Left lung (tissue), 10 donors: Measurements from ENCODE around the gene MAST2. TPM values are rescaled to one million over a fixed set of nuclear protein-coding genes. Genes with fewer than 3 reads are reported as not detected.
"Not testable (repeated sequence)": the region's sequence is repeated elsewhere in the genome, so short reads cannot be mapped to it uniquely, and the experiment has no call there.

Experiments
- ATAC-seq: fragments of 200-7000 bp; cut with Tn5 transposase; one replicate; pipeline ENCODE4 v1.9.1; 2020; ENCODE audit warnings: moderate library complexity
- DNase-seq, 4 donors: peaks; one replicate each; pipeline ENCODE4 v3.0.0-alpha.2; 2013 to 2020
- H3K27ac ChIP-seq, 2 donors: fragments of 200-600 bp; sonication (generic) in 1 of 2; one replicate each; pipeline versions ENCODE4 v1.5.0 to v1.8.0; 2020 to 2021
- H3K27me3 ChIP-seq, 2 donors: fragments of 200-600 bp; sonication (generic) in 1 of 2; one replicate each; pipeline versions ENCODE4 v1.5.0 to v1.8.0; 2020 to 2021
- H3K36me3 ChIP-seq, 2 donors: fragments of 200-600 bp; sonication (generic) in 1 of 2; one replicate each; pipeline versions ENCODE4 v1.5.0 to v1.8.0; 2020 to 2021
- H3K4me1 ChIP-seq, 2 donors: fragments of 200-600 bp; one replicate each; pipeline ENCODE4 v1.8.0; 2021
- H3K4me3 ChIP-seq, 2 donors: fragments of 200-600 bp; sonication (generic) in 1 of 2; one replicate each; pipeline versions ENCODE4 v1.5.0 to v1.8.0; 2020 to 2021; ENCODE audit warnings: mild to moderate bottlenecking in 1 of 2
- H3K9me3 ChIP-seq, 2 donors: fragments of 200-600 bp; sonication (generic) in 1 of 2; one replicate each; pipeline versions ENCODE4 v1.5.0 to v1.8.0; 2020 to 2021
- intact Hi-C, 2 donors: fragments of 100-400 bp; cut with DNase I; formaldehyde crosslinking; loops; one replicate each; pipeline versions ENCODE4 v1.11.2 to v1.14.2; 2022
- polyA plus RNA-seq, 6 donors: library from polyadenylated mRNA; unstranded; fragments of 120-200 nt; gene quantifications; one replicate each; pipeline ENCODE4 v1.2.1, GENCODE V29; 2013; ENCODE audit not compliant: insufficient read length in 6 of 6
- total RNA-seq, 2 donors: library from RNA; stranded (reverse); fragmentation: NEBNext Ultra II Directional; extraction: Animal tissue kit (Norgen Biotek cat#: 25700); gene quantifications; one replicate each; pipeline ENCODE4 v1.2.1, GENCODE V29; 2021
- TF ChIP-seq, protein P1 (sequence below), 2 donors: fragments of 200-600 bp; sonication (generic) in 1 of 2; IDR thresholded peaks; one replicate each; pipeline versions ENCODE4 v1.5.0 to v1.8.0; 2021; ENCODE audit warnings: antibody characterized with exemption in 2 of 2
- donor health status: DM: no; HTN: yes; CAD: no.
- donor health status: DM: no; HTN: no; CAD: no.

The MAST2 gene
- total and polyA plus RNA-seq, 8 donors: 27.3 to 74.4 (median 64.9) TPM

DNA sequence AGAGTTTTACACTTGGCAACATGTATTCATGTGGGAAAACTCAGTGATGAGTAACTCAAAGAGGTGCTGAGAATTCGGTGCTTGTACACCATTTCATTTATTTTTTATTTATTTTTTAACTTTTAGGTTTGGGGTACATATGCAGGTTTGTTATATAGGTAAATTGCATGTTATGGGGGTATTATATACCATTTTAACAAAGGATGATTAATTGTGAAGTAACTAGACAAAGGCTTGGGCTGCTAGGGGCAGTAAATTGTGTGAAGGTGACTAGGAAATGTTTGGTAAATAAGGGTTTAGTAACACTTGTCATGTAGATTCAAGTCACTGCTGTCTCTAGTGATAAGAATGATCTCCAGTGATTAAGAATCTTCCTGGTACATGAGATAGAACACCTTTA, 139.0 kb downstream of the MAST2 start:
- Histone ChIP-seq H3K27me3 (no peaks in the 10 kb centered on the region), H3K4me1 (no peaks in the 10 kb centered on the region), H3K36me3 (no peaks in the 10 kb centered on the region), H3K9me3 (peaks cover 0 to 6% of the 10 kb centered on the region in 2 donors), H3K27ac (no peak overlapping the region), H3K4me3 (no peak overlapping the region)
- ATAC-seq (no peak), DNase-seq (no peak)
- TF ChIP-seq, protein P1, sequence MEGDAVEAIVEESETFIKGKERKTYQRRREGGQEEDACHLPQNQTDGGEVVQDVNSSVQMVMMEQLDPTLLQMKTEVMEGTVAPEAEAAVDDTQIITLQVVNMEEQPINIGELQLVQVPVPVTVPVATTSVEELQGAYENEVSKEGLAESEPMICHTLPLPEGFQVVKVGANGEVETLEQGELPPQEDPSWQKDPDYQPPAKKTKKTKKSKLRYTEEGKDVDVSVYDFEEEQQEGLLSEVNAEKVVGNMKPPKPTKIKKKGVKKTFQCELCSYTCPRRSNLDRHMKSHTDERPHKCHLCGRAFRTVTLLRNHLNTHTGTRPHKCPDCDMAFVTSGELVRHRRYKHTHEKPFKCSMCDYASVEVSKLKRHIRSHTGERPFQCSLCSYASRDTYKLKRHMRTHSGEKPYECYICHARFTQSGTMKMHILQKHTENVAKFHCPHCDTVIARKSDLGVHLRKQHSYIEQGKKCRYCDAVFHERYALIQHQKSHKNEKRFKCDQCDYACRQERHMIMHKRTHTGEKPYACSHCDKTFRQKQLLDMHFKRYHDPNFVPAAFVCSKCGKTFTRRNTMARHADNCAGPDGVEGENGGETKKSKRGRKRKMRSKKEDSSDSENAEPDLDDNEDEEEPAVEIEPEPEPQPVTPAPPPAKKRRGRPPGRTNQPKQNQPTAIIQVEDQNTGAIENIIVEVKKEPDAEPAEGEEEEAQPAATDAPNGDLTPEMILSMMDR (IDR thresholded peaks at IDR 0.05): no peak
- intact Hi-C loops: no loop called here

DNA sequence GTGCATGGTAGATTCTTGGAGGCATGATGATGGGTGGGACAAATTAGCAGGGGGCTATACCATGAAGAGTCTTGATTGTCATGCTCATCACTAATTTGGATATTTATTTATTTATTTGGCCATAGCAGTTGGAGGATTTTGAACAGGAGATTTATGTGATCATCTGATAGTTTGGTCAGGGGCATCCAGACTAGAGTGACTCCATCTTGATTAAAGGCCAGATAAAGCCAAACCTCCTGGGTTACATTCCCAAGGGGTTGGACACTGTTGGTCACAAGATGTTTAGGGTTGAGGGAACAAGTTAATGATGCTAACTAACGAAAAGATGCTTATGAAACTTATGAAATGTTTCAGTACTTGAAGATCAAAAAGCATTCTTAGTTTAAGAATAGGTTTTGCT, 139.8 kb downstream of the MAST2 start:
- Histone ChIP-seq H3K4me3 (no peak overlapping the region), H3K27ac (no peak overlapping the region), H3K36me3 (no peaks in the 10 kb centered on the region), H3K9me3 (peaks cover 0 to 6% of the 10 kb centered on the region in 2 donors), H3K4me1 (no peaks in the 10 kb centered on the region), H3K27me3 (no peaks in the 10 kb centered on the region)
- no peak for ATAC-seq
- TF ChIP-seq, protein P1 (IDR thresholded peaks at IDR 0.05): no peak
- intact Hi-C loops: no loop called here
- no peak for DNase-seq

DNA sequence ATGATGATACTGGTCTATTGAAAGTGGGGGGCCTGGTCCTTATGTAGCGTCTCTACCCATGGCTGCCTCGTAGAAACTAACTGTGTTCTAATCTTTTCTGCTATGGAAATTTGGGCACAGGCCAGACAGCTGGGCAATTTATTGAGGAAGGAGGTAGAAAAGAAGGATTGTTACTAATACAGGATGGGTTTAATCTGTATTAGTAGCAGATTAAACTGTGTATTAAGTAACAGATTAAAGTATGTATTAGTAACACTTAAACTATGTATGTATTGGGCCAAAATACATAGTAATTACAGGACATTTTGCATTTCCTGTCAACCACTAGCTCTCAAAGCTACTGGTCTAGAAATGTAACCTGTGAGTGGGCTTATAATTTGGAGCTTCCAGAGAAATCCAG, 142.0 kb downstream of the MAST2 start:
- Histone ChIP-seq H3K27ac (no peak overlapping the region), H3K9me3 (peaks cover 0 to 6% of the 10 kb centered on the region in 2 donors), H3K4me1 (no peaks in the 10 kb centered on the region), H3K36me3 (no peaks in the 10 kb centered on the region), H3K4me3 (no peak overlapping the region), H3K27me3 (no peaks in the 10 kb centered on the region)
- TF ChIP-seq, protein P1 (IDR thresholded peaks at IDR 0.05): no peak
- no peak for DNase-seq
- ATAC-seq: no peak
- intact Hi-C loops: no loop called here

DNA sequence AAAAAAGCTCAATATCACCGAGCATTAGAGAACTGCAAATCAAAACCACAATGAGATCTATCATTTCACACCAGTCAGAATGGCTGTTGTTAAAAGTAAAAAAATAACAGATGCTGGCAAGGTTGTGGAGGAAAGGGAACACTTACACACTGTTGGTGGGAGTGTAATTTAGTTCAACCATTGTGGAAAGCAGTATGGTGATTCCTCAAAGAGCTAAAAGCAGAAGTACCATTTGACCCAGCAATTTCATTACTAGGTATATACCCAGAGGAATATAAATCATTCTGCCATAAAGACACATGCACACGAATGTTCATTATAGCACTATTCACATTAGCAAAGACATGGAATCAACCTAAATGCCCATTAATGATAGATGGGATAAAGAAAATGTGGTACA, 146.1 kb downstream of the MAST2 start:
- DNase-seq, H3K27ac ChIP-seq, H3K4me3 ChIP-seq, H3K27me3 ChIP-seq, H3K36me3 ChIP-seq, ATAC-seq, intact Hi-C loops, H3K9me3 ChIP-seq: not testable (repeated sequence)
- peaks cover 8 to 10% of the 10 kb centered on the region in 2 donors for H3K4me1 ChIP-seq

DNA sequence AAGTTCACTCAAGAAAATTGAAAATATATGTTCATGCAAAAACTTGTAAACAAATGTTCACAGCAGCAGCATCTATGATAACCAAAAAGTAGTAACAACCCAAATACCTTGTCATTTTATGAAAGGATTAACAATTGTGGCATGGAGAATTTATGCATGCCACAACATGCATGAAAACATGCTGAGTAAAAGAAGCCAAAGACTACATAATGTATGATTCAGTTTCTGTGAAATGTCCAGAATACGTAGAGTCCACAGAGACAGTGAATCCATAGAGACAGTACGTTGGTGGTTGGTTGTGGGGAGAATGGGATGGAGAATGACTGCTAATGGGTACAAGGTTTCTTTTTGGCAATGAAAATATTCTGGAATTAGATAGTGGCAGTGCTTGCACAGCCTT, 148.7 kb downstream of the MAST2 start:
- Histone ChIP-seq H3K4me3 (no peak overlapping the region), H3K27ac (no peak overlapping the region), H3K4me1 (peaks cover 10 to 15% of the 10 kb centered on the region in 2 donors), H3K36me3 (no peaks in the 10 kb centered on the region), H3K9me3 (no peaks in the 10 kb centered on the region), H3K27me3 (no peaks in the 10 kb centered on the region)
- intact Hi-C loops: no loop called here
- DNase-seq (no peak), ATAC-seq (no peak)
- TF ChIP-seq, protein P1 (IDR thresholded peaks at IDR 0.05): no peak
